GM21360 (cell line): ENCODE measurements around the gene TMEM263.
A peak's percentile ranks its signal among the peaks of the same experiment; 100 is the strongest.
"Not testable (repeated sequence)": the region's sequence is repeated elsewhere in the genome, so short reads cannot be mapped to it uniquely, and the experiment has no call there.

Source experiments
- ATAC-seq: cut with Tn5 transposase; IDR thresholded peaks from one replicate; pipeline ENCODE4 v1.9.1; 2021; ENCODE audit warnings: mild to moderate bottlenecking, moderate library complexity; ENCODE audit not compliant: unreplicated experiment

TMEM263 gene

DNA sequence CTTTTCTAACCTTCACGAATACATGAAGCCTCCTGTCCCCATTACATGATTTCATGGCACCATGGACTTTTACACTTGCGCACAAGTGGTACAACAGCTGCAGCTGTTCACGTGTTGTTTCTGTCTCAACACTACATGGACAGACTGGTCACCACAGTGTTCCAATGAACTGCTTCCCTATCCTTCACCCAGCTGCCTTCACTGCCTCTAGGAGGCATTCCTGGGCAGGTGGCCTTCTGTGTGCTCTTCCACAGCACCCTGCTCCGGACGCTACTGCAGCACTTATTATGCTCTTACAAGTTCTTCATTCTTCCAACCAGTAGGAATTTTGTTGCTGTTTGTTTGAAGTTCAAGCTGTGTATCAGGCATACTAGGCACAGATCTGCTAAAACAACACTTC lies 29.8 kb downstream of the TMEM263 start:
- no peak for ATAC-seq

DNA sequence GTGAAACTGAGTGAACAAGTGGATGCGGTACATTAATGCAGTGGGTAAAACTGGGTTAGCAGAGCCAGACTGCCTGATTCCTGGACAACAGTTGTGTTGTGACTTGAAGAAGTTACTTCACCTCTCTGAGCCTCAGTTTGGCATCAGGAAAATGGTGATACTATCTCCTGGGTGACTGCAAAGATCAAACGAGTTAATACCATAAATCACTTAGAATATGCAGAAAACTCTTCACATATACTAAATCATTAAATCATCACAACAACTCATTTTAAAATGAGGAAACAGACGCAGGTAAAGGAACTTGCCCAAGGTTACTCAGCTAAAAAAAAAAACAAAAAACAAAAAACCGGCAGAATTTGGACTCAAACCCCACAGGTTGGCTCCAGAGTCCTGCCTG lies 30.4 kb downstream of the TMEM263 start:
- ATAC-seq = no peak

GRCh38 chr12:106986625-106987389 lies 31.1 kb downstream of the TMEM263 start, which contains the start of gene MTERF2:
MTERF2 (minus strand) TSS chr12:106987146; CDS start chr12:106978714, 8,432 bp downstream.
- ATAC-seq = peak; percentile 94

- ATAC-seq = no peak
These were observed 32.1 kb downstream of the TMEM263 start for GRCh38 chr12:106987846-106988245.

DNA sequence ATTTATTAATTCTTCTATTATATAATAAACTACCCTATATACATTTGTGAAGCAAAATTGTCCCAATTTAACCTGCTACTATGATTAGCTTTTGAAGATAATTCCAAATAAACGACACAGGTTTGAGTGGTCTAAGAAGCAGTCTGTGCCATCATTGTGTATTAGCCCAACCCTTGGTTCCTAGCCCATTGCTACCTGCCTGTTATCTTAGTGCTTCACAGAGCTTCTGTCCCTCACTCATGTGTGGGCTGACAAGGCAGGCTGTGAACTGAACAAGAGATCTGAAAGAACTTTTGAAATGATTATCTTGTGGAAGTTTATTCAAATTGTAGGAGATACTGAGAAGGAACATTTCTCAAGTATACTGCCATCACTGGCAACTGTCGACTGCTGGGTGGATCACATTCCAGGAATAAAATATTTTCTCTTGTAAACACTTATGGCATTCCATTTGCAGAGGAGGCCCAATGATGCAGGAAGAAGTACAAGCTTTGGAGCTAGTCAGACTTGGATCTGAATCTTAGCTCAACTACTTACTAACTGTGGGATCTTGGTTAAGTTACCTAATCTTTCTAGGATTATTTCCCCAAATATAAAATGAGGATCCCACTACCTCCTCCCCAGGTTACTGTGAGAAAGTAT lies 39.0 kb downstream of the TMEM263 start:
- ATAC-seq = no peak

- not testable (repeated sequence) for ATAC-seq
These were observed 40.4 kb downstream of the TMEM263 start for GRCh38 chr12:106996102-106996501.

- ATAC-seq = no peak
These were observed 42.2 kb downstream of the TMEM263 start for GRCh38 chr12:106997916-106998315.

GRCh38 chr12:106999446-106999845 lies 43.7 kb downstream of the TMEM263 start:
- ATAC-seq = no peak

DNA sequence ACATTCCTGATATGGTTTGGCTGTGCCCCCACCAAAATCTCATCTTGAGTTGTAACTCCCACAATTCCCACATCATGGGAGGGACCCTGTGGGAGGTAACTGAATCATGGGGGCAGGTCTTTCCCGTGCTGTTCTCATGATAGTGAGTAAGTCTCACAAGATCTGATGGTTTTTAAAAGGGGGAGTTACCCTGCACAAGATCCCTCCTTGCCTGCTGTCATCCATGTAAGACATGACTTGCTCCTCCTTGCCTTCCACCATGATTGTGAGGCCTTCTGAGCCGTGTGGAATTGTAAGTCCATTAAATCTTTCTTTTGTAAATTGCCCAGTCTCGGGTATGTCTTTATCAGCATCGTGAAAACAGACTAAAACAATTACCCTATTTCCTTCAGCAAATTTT lies 47.0 kb downstream of the TMEM263 start:
- not testable (repeated sequence) for ATAC-seq

- no peak for ATAC-seq
These were observed 51.7 kb downstream of the TMEM263 start for GRCh38 chr12:107007411-107007810.

GRCh38 chr12:107011519-107011918 lies 55.8 kb downstream of the TMEM263 start:
- no peak for ATAC-seq

DNA sequence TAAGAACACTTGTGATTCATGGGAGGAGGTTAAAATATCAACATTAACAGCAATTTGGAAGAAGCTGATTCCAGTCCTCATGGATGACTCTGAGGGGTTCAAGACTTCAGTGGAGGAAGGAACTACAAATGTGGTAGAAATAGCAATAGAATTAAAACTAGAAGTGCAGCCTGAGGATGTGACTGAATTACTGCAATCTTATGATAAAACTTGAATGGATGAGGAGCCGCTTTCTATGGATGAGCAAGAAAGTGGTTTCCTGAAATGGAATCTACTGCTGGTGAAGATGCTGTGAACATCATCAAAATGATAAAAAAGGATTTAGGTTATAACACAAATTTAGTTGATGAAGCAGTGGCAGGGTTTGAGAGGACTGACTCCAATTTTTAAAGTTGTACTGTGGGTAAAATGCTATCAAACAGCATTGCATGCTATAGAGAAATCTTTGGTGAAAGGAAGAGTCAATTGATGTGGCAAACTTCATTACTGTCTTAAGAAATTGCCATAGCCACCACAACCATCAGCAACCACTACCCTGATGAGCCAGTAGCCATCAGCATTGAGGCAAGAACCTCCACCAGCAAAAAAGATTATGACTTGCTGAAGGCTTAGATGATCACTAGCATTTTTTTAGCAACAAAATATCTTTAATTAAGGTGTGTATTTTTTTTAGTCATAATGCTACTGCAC lies 57.2 kb downstream of the TMEM263 start:
- ATAC-seq = no peak

DNA sequence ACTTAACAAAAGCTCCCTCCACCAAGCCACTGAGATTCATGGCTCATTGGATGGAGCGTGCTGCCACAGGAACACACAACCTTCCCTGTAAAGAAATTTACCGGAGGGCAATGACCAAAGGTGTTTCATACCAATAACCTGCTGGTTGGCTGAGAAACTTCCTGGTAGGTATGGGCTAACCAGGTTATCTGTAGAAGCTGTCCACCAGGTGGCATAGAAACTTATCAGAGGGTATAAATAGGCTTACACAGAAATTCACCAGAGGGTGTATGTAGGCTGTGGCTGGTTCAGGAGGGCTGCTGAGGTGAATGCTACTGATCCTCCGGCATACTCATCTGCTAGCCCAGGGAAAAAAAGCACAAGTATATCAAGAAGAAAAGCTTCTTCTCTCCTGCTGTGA lies 58.3 kb downstream of the TMEM263 start:
- no peak for ATAC-seq

- ATAC-seq = no peak
These were observed 61.3 kb downstream of the TMEM263 start for GRCh38 chr12:107017042-107017441.

DNA sequence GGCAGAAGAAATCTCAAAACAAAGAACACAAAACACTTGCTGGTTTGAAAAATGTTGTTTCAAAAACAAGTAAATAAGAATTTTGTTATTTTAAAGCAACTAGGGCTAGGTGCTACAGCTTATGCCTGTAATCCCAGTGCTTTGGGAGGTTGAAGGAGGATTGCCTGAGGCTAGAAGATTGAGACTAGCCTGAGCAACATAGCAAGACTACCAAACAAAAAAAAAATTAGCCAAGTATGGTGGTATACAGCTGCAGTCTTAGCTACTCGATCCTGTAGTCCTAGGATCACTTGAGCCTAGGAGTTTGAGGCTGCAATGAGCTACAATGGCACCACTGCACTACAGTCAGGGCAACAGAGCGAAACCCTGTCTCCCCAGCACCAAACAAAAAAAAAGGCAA lies 63.8 kb downstream of the TMEM263 start:
- no peak for ATAC-seq
